Ishikawa (cell line): ENCODE data around the gene SMYD2.

Source experiments
- CEBPB ChIP-seq: IDR thresholded peaks from 2 replicates; pipeline ENCODE4 v1.6.1; 2012
- CREB1 ChIP-seq: IDR thresholded peaks from 2 replicates; pipeline ENCODE4 v1.6.1; 2012; ENCODE audit warnings: low read depth
- EGR1 ChIP-seq: IDR thresholded peaks from 2 replicates; pipeline ENCODE4 v1.6.1; 2012
- EP300 ChIP-seq: IDR thresholded peaks from 2 replicates; pipeline ENCODE4 v1.6.1; 2012; ENCODE audit warnings: borderline replicate concordance
- FOXM1 ChIP-seq: IDR thresholded peaks from 2 replicates; pipeline ENCODE4 v1.6.1; 2012; ENCODE audit warnings: low read depth, borderline replicate concordance
- NFIC ChIP-seq: IDR thresholded peaks from 2 replicates; pipeline ENCODE4 v1.6.1; 2012
- RAD21 ChIP-seq: IDR thresholded peaks from 2 replicates; pipeline ENCODE4 v1.6.1; 2012; ENCODE audit warnings: low read depth
- REST ChIP-seq: IDR thresholded peaks from 2 replicates; pipeline ENCODE4 v1.6.1; 2012; ENCODE audit warnings: low read depth, mild to moderate bottlenecking
- TAF1 ChIP-seq: IDR thresholded peaks from 2 replicates; pipeline ENCODE4 v1.6.1; 2012; ENCODE audit warnings: low read depth, mild to moderate bottlenecking
- TCF12 ChIP-seq: IDR thresholded peaks from 2 replicates; pipeline ENCODE4 v1.6.1; 2012; ENCODE audit warnings: low read depth
- TEAD4 ChIP-seq: IDR thresholded peaks from 2 replicates; pipeline ENCODE4 v1.6.1; 2012
- USF1 ChIP-seq: IDR thresholded peaks from 2 replicates; pipeline ENCODE4 v1.6.1; 2012
- YY1 ChIP-seq: IDR thresholded peaks from 2 replicates; pipeline ENCODE4 v1.6.1; 2012; ENCODE audit warnings: low read depth
- ZBTB7A ChIP-seq: IDR thresholded peaks from 2 replicates; pipeline ENCODE4 v1.6.1; 2012; ENCODE audit warnings: low read depth
- TF ChIP-seq, protein P1 (sequence below): IDR thresholded peaks from 2 replicates; pipeline ENCODE4 v1.6.1; 2012

SMYD2 gene

GRCh38 chr1:214244841-214245240 is 36.1 kb upstream of the SMYD2 start:
- TF ChIP-seq CEBPB, result no peak
- TF ChIP-seq ZBTB7A, result no peak
- TF ChIP-seq TAF1, result no peak
- no peak for TF ChIP-seq RAD21
- TF ChIP-seq EP300, result no peak
- TF ChIP-seq YY1, result no peak
- TF ChIP-seq REST, result no peak
- no peak for TF ChIP-seq USF1
- TF ChIP-seq TEAD4, result no peak
- no peak for TF ChIP-seq TCF12

DNA sequence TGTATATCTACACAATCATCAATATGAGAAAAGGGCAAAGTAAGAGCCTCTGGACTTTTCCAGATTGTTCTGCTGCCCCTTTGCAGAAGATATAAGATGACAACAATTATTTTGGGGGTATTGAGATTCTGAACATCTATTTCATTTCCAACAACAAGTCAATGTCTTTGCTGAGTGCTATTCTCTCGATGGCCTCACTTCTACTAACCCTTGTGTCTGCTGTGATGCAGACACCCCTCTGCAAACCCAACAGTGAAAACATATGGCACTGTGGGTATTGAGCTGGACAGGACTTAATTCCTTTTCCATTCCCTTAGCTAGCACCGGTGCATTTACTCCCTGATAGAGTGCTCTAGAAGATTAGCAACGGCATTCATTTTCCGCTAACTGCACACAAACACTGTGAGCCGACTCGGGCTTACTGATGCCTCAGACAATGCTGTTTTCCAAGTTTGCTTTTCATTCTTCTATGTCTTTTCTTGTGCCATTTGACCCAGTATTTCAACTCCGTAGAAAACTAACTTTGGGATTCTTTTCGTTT is 33.4 kb upstream of the SMYD2 start:
- TF ChIP-seq FOXM1 (no peak), EP300 (no peak), CREB1 (no peak), YY1 (no peak), NFIC (no peak), TAF1 (no peak), EGR1 (no peak)

DNA sequence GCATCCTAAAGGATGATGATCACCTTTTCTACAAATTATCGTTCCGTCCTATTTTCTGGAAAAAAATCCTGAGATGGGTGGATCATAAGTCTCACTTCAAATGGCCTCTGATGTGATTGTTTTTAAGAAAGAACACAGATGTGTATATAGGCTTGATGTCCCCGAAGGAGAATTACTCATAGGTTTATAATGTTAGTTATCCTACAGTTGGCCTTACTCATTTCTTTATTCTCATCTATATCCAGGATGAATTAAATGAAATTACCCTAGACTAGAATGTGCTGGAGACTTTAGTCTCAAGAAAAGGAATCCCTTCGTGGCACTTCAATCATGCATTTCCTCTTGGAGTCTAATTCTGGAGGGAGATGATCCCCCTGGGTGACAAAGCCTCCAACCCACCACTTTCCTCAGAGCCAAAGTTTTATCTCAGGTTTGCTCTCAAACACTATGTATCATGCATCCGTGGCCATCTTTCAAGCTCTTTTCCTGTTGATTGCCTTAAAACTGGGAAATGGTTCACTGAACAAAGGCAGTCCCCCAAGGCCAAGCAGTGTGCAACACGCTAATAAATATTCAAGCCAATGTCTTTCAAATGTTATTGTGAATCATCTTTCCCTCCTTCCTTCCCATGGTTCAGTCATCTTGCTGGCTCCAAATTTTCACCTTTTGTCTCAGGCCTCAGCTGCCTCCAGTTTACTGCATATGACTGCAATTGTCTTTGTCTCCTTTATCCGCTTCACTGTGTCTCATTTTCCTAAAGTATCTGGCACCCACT is 32.5 kb upstream of the SMYD2 start:
- TF ChIP-seq TCF12 (no peak), EGR1 (no peak), TAF1 (no peak), CEBPB (no peak), CREB1 (no peak), FOXM1 (no peak), YY1 (no peak), ZBTB7A (no peak), EP300 (no peak), REST (no peak), RAD21 (no peak), NFIC (no peak), USF1 (no peak)
- TF ChIP-seq, protein P1, sequence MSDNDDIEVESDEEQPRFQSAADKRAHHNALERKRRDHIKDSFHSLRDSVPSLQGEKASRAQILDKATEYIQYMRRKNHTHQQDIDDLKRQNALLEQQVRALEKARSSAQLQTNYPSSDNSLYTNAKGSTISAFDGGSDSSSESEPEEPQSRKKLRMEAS, result no peak

- no peak for TF ChIP-seq REST
- TF ChIP-seq CREB1, result no peak
- no peak for TF ChIP-seq EGR1
- TF ChIP-seq CEBPB, result no peak
- no peak for TF ChIP-seq ZBTB7A
- no peak for TF ChIP-seq NFIC
- no peak for TF ChIP-seq RAD21
- no peak for TF ChIP-seq USF1
- TF ChIP-seq, protein P1, result no peak
Measured at GRCh38 chr1:214249651-214250050, 31.3 kb upstream of the SMYD2 start.
